Hindlimb muscle (tissue), 1 donor: ENCODE results near the gene C6orf163. TPM values are rescaled to one million over a fixed set of nuclear protein-coding genes. Genes with fewer than 3 reads are reported as not detected.
"Not testable (repeated sequence)": the region's sequence is repeated elsewhere in the genome, so short reads cannot be mapped to it uniquely, and the experiment has no call there.

Source experiments
- DNase-seq: peaks from one replicate; pipeline ENCODE4 v3.0.0-alpha.2; 2013
- polyA plus RNA-seq: library from polyadenylated mRNA; unstranded; fragments of 120-200 nt; gene quantifications from one replicate; pipeline ENCODE4 v1.2.1, GENCODE V29; 2013; ENCODE audit not compliant: insufficient read length

Gene C6orf163
- polyA plus RNA-seq: 2.0 TPM

DNA sequence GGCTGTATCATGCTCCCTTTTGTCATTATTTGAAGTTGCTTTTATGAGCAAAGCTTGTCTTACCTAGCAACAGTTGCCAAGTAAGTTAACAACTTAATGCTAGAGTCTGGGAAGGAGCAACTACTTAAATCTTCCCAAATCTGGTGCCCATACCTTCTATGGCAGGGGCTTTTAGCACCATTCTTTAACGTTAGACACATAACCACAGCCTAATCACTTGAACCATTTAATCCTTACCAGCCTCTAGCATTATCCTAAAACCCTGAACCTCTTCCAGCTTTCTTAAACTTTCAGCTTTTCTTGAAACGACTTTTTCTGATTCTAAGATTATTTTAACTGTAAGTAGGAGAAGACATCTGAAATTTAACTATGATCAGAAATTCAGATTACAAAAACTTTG is at the start of gene C6orf163:
Gene C6orf163 (plus strand): TSS at position 83 of the 400 bp plus-strand sequence. CDS start 287 bp downstream, at position 370.
- DNase-seq: no peak

DNA sequence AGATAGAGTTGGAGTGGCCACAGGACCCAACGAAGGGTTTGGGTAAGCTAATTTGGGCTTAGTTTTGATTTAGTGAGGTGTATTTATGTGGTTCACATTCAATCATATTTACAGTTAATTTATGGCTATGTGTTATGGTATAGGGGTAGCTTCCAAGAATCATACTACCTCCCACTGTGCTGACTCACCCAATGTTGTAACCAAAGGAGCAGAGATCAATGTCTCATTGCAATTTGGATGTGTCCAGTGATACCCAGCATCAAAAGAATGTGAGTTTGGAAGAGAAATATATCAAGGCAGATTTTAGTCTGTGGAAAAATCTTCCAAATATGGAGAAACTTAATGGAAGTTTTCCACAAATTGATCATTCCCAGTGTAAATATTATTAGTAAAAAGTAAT is 47.5 kb upstream of the C6orf163 start:
- no peak for DNase-seq

DNA sequence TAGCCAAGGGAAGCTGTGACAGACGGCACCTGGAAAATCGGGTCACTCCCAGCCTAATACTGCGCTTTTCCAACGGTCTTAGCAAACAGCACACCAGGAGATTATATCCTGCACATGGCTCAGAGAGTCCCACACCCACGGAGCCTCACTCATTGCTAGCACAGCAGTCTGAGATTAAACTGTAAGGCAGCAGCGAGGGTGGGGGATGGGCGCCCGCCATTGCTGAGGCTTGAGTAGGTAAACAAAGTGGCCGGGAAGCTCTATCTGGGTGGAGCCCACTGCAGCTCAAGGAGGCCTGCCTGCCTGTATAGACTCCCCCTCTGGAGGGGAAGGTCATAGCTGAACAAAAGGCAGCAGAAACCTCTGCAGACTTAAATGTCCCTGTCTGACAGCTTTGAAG is 43.3 kb upstream of the C6orf163 start:
- not testable (repeated sequence) for DNase-seq

DNA sequence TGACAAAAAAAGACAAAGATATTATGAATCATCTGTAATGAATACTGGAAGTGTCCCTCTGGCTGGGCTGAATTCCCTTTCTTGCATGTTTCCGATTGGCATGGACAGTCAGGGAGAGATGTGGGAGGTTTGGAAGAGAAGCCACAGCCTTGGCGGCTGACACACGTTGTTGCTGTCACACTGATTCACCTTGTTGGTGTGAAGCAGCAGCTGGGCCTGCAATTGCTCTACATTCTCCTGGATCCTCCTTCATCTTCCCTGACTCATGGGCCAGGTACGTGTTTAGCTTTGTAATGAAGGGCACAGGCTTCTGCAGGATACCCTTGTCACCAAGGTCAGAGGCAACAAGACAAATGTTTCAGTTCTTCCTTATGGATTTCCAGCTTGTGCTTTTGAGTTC is 35.6 kb upstream of the C6orf163 start:
- DNase-seq: no peak

DNA sequence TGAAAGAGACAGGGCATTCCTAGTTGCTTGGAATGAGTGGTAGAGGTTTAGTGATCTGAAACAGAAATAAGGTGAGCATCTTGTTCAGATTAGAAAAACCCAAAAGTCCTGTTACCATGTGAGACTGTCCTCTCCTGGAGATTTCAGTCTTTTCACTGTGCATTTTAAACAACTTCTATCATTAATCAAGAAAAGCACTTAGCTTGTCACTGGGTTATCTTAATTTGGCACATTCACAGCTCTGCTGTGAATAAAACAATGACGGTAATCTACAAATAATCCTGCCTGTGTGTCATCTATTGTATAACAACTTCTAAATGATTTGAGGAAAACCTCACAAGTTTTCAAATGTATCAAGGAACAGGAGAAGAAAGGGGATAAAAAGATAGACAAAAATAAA is 31.8 kb upstream of the C6orf163 start:
- no peak for DNase-seq

DNA sequence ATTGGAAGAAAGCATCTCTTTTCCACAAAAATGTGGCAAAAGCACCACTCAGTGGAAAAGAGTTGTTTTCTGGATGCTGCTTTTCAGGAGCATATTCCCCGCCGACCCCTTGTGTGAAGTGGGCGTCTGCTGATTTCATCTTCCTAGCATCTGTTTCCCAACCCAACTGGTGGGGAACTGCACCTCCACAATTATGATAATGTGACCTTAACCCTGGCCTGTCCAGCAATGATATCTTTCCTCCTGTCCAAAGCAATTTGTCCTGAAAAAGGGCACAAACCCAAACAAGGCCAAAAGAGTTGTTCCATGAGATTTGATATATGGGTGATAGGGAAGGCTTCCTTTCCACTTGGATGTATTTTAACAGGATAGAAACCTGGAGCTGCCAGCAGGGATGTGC is 29.5 kb upstream of the C6orf163 start:
- DNase-seq: no peak

DNA sequence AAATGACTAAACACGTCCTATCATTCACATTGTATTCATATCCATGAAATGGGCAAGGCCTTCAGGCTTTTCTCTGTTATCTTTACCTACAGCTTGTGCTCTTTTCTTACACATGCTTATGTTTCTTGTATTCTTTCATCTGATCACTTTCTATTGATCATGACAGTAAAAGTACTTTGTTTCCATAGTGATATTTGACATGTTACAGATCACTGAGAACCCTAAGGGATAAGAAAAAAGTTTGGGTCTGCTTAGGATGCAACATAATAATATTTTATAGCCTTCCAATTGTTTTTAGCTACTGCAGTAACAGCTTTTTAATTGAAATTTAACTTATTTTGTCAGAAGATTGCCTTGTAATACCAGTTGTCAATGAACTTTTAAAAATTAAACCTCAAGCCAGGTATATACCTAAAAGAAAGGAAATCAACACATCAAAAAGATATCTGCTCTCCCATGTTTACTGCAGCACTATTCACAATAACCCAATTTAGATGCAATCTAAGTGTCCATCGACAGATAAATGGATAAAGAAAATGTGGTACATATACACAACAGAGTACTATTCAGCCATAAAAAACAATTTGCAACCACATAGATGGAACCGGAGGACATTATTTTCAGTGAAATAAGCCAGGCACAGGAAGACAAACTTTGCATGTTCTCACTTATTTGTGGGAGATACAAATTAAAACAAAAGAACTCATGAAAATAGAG is 25.2 kb upstream of the C6orf163 start:
- no peak for DNase-seq

DNA sequence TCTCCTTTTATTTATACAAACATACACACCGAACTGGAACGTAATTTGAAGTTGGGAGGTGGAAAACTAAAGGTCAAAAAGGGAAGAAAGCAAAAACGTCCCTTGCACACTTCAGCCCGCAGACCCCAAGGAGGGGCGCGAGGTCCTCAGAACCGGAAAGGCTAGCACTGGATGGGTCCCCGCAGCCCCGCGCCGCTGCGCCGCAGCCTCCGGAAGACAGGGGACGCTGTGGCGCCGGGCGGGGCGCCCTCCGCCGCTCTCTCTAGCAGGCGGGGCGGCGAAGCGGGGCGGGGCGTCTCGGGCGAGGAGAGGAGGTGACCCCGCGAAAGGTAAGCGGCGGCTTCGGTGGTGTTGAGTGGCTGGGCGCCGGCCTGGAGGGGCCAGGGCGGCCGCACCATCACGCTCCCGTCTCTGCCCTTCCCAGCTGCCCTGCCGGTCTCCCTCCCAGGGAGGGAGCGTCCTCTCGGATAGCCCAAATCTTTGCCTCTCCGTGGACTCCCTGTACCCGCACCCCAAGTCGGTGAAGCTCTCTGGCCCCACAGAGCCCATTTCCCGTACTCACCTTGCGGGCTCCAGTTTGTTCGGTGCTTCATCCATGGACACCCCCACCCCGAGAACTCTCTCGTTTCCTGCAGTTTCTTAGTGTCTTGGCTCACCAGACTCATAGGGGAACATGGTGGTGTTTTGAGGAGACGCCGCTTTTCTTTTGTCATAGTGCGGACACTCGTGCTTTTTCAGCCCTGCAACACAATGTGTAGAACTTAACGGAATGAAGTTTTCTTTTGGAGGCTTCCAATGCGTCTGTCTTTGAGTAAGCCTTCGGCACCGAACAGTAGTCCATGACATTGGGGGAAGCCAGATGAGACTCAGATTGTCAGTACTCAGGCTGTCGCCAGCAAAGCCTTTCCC is 22.1 kb upstream of the C6orf163 start, which contains the start of gene SMIM8:
Gene SMIM8 (plus strand): TSS at position 285 of the 909 bp plus-strand sequence. CDS start 14,444 bp downstream, outside the sequence.
- peak; percentile 84 for DNase-seq

DNA sequence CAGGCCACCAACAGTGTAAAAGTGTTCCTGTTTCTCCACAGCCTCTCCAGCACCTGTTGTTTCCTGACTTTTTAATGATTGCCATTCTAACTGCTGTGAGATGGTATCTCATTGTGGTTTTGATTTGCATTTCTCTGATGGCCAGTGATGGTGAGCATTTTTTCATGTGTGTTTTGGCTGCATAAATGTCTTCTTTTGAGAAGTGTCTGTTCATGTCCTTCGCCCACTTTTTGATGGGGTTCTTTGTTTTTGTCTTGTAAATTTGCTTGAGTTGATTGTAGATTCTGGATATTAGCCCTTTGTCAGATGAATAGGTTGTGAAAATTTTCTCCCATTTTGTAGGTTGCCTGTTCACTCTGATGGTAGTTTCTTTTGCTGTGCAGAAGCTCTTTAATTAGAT is 20.7 kb upstream of the C6orf163 start:
- DNase-seq: not testable (repeated sequence)

DNA sequence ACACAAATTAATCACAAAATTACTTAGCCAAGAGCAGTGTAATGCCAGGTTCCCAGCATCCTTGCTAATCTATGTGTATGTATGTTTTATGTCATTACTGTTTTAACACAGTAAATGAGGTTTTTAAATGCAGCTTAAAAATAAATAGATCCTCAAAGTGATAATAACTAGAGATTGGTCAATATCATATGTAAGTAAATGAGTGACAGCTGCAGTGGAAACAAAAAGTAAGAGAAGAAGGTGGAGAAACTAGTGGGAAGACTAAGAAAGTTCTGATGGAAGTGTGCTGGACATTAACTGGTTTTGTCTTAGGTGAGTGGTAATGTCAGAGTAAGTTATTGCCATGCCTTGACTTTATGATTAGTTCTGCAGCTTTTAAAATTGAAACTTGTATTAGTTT is 13.7 kb upstream of the C6orf163 start:
- DNase-seq: no peak

DNA sequence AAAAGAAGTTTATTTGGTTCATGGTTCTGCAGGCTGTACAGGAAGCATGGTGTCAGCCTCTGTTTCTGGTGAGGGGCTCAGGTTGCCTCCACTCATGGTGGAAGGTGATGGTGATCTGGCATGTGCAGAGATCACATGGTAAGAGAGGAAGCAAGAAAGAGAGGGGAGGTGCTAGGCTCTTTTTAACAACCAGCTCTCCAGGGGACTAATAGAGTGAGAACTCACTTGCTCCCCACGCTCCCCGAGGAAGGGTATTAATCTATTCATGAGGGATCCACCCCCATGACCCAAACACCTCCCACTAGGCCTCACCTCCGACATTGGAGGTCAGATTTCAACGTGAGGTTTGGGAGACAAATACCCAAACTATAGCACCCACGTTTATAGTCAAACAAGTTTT is 11.6 kb upstream of the C6orf163 start:
- no peak for DNase-seq

DNA sequence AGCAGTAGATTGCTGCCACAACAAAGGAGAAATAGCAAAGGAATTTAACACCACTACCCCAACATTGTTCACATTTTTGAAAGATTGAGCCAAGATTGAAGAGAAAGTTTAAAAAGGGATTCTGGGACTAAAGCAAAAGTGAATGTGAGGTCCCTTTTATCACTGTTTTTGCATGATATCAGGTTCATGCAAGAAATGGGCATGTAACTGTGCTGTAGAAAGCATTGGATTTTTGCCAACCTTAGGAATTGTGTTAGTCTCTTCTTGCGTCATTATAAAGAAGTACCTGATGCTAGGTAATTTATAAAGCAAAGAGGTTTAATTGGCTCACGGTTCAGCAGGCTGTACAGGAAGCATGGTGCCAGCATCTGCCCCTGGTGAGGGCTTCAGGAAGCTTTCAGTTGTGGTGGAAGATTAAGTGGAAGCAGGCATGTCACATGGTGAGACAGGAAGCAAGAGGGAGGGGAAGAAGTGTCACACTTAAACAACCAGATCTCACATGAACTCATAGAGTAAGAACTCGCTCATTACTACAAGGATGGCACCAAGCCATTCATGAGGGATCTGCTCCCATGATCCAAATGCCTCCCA is 10.9 kb upstream of the C6orf163 start:
- DNase-seq: no peak

DNA sequence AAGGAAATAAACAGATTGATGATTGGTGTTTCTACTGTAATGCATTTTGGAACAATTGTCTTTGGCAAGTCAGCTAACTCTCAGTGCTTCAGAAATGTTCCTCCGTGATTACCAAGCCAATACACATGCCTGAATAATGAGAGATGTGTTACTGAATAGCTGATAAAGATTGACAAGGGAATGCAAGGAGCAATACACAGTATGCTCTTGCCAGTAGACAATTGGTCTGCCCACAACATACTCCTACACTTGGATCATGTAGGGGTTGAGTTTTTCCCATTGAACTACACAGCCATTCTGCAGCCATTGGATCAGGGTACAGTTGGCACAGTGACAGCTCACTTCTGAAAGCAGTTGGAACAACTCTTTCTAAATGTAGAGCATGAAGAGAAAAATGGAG is 9.9 kb upstream of the C6orf163 start:
- no peak for DNase-seq

DNA sequence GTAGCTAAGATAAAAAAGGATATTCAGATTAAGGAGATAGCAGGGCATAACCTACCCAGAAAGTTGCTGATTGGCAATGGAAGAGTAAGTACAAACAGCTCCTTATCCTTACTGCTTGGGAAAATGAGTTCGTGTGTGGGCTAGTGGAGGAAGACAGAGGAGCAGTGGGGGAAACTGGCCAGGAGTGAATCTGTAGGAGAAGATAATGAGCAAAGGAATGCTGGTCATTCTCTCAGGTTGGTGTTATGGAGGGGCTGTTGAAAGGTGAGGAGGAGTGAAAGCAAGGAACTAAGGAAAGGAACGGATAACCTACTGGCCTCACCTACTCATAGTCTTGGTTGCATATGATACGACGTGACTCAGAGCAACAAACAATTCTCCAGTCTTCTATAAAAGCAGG is 8.2 kb upstream of the C6orf163 start:
- DNase-seq: no peak

DNA sequence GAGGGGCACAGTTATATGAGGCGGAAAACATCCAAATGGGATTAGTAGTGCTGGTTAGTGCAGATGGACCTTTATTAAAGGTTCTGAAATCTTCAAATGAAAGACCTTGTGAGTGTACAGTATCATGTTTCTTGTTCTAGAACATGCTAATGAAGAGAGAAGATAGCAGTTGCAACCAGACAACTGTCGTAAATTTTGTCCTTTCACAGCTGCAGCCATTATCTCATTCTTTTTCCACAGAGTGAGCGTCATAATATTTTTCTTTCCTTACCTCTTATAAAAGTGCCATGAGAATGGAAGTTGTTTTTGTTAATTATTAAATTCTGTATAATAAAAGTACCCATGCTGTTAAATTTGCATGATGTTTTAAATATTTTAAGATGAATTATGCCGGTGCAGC is 4.4 kb upstream of the C6orf163 start:
- no peak for DNase-seq

DNA sequence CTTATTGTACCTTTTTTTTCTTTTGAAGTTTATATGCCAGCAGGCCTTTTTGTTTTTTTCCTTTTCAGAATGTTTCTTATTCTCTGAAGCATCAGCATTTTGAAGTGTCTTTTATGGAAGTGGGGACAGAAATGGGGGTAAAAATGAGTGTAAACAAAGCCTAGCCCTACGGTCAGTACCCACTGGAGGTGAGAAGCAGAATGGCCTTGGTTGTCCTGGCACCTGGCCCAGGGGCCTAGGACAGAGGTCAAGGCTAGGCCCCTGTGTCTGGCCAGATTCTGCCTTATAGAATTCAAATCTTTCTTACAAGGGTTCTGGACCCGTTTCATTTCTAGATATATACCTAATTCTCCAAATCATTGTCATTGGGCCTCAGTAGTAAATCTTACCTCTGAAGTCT is 3.5 kb upstream of the C6orf163 start:
- no peak for DNase-seq

DNA sequence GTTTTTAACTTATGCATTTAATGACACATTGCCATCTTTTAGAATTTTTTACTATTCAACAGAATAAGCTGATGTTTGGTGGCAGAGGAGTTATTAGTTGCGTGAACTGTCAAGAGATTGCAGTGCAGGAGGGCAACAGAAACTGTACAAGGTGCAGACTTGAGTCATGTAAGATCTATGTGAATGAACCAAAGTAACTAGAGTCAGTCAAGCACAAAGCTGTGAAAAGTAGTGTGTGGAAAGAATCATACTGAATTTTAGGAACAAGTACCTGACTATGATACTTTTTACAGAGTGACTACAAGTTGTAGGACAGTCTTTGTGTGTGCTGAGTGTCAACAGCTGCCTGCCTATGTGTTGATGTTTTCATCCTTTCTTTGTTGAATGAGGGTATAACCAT is 2.7 kb upstream of the C6orf163 start:
- no peak for DNase-seq

DNA sequence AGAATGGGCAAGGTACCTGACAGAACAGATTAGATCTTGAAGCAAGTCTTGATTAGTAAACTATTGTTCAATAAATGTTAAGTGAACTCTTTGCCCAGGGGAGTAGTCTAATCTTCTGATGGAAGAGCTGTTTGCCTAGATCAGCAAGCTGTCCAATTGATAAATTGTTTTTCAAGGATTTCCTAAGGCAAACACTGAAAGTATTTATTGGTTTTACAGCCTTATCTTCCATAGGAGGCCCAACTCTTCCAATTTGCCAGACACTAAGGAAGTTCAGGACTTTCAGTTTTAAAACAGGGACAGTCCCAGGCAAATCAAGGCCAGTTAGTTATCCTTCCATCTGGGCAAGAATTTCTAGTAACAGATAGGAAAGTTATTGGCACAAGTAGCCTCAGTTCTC is 1.8 kb upstream of the C6orf163 start:
- no peak for DNase-seq

DNA sequence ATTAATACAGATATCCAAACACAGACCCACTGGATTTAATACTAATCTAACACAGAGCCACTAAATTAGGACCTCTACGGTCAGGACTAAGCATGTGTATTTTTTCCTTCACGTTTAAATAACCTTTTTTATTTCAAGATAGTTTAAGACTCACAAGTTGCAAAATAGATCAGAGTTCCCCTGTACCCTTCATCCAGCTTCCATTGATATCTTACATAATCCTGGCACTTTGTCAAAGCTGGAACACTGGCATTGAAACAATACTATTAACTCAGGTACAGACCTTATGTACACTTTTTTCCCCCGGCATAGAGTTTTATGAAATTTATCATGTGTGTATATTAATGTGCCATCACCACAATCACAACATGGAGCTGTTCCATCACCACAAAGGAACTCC is 2.1 kb downstream of the C6orf163 start:
- DNase-seq: no peak

DNA sequence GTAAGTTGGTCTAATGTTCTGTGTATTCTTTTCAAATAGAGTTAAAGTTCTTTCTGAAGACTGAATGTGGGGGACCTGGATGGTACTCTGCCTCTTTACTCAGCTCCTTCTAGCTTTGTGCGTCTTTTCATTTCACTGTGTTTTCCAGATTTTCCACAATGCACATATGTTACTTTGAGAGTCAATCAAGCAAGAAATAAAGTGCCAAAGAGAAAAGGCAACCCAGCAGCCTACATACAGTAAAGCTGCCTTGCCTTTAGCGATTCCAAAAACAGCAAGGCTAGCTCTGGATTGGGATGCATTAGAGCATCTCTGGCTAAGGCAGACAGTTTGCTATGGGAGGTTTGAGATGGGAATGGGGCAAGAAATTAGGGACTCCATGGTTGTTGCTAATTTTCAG is 5.3 kb downstream of the C6orf163 start:
- DNase-seq: no peak

DNA sequence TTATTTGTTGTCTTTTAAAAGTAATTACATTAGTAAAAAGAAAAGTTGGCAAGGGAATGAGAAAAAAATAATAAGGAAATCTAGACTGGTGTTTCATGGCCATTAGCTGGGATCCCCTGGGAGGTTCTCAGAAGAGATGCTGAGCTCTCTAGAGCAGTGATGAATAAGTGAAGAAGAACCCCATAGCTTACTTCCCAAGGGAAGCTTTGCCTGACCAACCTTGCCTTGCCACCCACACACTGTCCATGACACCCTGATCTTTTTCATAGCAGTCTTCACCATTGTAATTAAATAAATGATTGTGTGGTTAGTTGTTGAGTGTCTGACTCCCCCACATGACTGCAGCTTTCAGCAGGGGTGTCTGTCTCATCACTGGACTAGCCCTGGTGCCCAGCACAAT is 5.9 kb downstream of the C6orf163 start:
- DNase-seq: no peak

DNA sequence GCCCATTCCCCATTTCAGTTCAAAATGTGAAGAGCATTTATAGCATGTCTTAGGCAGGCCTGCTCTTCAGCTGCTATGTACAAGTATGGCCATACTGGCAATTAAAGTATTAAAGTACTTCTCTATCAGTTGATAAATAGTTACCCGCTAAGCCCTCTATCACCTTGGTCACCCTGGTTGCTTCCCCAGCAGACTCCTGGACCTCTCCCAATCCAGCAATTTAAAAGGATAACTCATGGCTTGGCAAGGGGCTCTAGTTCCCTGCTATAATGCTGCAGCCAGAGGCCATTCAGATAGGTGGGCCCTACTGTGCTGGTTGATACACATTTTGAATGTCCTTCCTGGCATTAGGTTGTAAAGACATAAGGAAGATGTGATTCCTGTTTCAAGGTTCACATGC is 7.0 kb downstream of the C6orf163 start:
- DNase-seq: no peak

DNA sequence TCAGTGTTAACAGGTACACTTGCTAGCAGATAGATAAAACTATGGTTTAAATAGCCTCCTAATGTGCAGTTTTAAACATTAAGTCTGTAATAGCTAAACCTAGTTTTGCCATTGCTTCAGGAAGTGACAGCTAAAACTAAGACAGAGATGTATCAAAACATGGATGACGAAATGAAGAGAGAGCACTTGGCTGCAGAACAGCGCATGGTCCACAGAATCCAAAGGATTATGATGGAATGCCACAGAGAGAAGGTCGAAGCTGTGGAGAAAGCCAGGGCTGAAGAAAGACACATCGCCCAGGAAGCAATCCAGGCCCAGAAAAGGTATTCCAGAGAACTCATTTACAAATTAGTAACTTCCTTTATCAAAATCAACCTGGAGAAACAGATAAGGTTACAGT is 11.6 kb downstream of the C6orf163 start:
- no peak for DNase-seq
